ENCODE results near the gene OTUD3. TPM values are rescaled to one million over a fixed set of nuclear protein-coding genes. Genes with fewer than 3 reads are reported as not detected.
"Not testable (repeated sequence)": the region's sequence is repeated elsewhere in the genome, so short reads cannot be mapped to it uniquely, and the experiment has no call there.

Gene OTUD3, protein sequence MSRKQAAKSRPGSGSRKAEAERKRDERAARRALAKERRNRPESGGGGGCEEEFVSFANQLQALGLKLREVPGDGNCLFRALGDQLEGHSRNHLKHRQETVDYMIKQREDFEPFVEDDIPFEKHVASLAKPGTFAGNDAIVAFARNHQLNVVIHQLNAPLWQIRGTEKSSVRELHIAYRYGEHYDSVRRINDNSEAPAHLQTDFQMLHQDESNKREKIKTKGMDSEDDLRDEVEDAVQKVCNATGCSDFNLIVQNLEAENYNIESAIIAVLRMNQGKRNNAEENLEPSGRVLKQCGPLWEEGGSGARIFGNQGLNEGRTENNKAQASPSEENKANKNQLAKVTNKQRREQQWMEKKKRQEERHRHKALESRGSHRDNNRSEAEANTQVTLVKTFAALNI
- 10 to 100 TPM in 1 of 2 donors, 1 to 10 TPM in 1; 9.7 to 10.6 TPM for total RNA-seq

DNA sequence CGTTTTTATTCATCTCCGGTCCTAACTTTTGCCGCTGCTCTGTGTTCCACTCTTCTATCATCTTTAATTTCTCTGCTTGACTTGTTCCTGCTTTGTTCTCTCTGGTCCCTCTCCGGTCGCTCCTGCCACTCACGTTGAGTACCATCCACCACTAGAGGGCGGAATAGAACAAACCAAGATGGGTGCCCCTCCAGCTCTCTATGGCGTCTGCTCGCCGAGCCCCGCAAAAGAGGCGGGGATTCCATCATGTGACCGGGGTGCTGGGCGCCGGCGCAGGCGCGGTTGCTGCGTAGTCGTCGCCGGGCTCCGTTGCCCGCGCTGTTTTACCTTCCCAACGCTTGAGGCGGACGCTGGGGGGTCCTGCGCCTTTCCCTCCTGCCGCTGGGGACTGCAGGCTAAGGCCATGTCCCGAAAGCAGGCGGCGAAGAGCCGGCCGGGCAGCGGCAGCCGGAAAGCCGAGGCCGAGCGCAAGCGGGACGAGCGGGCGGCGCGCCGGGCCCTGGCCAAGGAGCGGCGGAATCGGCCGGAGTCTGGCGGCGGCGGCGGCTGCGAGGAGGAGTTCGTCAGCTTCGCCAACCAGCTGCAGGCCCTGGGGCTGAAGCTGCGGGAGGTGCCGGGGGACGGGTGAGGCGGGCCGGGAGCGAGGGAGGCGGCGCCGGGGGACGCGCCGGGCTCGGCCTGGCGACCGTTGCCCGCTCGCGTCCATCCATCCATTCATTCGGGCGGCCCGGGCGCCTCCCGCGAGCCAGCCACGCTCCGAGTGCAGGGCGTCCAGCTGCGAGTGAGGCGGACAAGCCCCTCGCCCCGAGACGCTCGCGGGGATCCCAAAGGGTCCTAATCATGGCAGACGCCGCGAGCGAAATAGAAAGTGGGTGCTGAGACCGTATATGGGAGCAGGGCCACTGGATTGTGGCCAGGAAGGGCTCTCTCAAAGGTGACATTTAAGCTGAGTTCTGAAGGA lies at the start of gene OTUD3:
Gene OTUD3, plus strand, starts transcription at position 285 of the 961 bp plus-strand sequence. Its CDS starts 119 bp downstream, at position 404.
- Mint-ChIP-seq H3K4me1 (ENCODE audit: low read depth) (peaks cover 25% of the 10 kb centered on the region), H3K9me3 (peaks cover 0 to 3% of the 10 kb centered on the region in 2 donors), H3K27me3 (ENCODE audit: low read depth) (no peaks in the 10 kb centered on the region), H3K27ac (peak within 1 kb of the TSS; percentile 68), H3K36me3 (ENCODE audit: insufficient read depth in 2 of 2) (no peaks in the 10 kb centered on the region), H3K4me3 (peak within 1 kb of the TSS; percentile 90 to 94)
- DNase-seq: peak; percentile 96
- ATAC-seq (replicated peaks in 1 of 2): peak; percentile 93 to 95

DNA sequence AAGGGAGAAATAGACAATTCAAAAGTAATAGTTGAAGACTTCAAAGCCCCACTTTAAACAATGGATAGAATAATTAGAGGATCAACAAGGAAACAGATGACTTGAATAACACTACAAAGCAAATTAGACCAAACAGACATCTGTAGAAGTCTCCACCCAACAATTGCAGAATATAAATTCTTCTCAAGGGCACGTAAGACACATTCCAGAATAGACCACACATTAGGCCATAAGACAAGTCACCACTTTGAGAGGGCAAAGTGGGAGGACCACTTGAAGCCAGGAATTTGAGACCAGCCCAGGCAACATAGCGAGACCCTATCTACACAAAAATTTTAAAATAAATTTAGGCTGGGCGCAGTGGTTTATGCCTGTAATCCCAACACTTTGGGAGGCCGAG lies 46.6 kb upstream of the OTUD3 start:
- Mint-ChIP-seq H3K4me3 (no peak overlapping the region), H3K9me3 (no peaks in the 10 kb centered on the region), H3K36me3 (ENCODE audit: insufficient read depth in 2 of 2) (no peaks in the 10 kb centered on the region), H3K4me1 (ENCODE audit: low read depth) (peaks cover 13% of the 10 kb centered on the region), H3K27me3 (ENCODE audit: low read depth) (peaks cover 19% of the 10 kb centered on the region), H3K27ac (no peak overlapping the region)
- ATAC-seq (replicated peaks in 1 of 2) (no peak), DNase-seq (no peak)

DNA sequence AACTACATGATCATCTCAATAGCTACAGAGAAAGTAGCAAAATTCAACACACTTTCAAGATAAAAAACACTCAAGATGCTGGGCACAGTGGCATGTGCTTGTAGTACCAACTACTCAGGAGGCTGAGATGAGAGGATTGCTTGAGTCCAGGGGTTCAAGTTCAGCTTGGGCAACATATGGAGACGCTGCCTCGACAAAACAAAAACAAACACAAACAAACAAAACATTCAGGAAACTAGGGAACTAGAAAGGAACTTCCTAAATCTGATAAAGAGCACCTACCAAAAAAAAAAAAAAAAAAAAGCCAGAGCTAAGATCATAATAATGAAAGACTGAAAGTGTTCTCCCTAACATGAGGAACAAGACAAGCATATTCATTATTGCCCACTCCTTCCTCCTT lies 44.3 kb upstream of the OTUD3 start:
- H3K9me3 Mint-ChIP-seq: no peaks in the 10 kb centered on the region
- ATAC-seq (replicated peaks in 1 of 2) (no peak), DNase-seq (no peak)
- H3K4me1 Mint-ChIP-seq (ENCODE audit: low read depth): peaks cover 16% of the 10 kb centered on the region
- H3K36me3 Mint-ChIP-seq (ENCODE audit: insufficient read depth in 2 of 2): no peaks in the 10 kb centered on the region
- no peaks in the 10 kb centered on the region for H3K27me3 Mint-ChIP-seq (ENCODE audit: low read depth)
- H3K27ac Mint-ChIP-seq: no peak overlapping the region
- H3K4me3 Mint-ChIP-seq: no peak overlapping the region

DNA sequence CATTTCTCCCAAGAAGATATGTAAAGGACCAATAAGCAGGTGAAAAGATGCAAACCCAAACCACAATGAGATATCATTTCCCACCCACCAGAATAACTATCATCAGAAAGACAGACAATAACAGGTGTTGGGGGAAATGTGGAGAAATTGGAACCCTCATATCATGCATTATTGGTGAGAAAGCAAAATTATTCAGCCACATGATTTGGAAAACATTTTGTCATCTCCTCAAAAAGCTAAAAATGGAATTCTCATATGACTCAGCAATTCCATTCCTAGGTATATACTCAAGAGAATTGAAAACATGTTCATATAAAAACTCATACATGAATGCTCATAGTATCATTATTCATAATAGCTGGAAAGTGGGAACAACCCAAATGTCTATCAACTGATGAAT lies 42.0 kb upstream of the OTUD3 start:
- H3K9me3 Mint-ChIP-seq: no peaks in the 10 kb centered on the region
- ATAC-seq (replicated peaks in 1 of 2) (no peak), DNase-seq (no peak)
- H3K27ac Mint-ChIP-seq: no peak overlapping the region
- H3K36me3 Mint-ChIP-seq (ENCODE audit: insufficient read depth in 2 of 2): no peaks in the 10 kb centered on the region
- H3K4me1 Mint-ChIP-seq (ENCODE audit: low read depth): peaks cover 16% of the 10 kb centered on the region
- peaks cover 9% of the 10 kb centered on the region for H3K27me3 Mint-ChIP-seq (ENCODE audit: low read depth)
- no peak overlapping the region for H3K4me3 Mint-ChIP-seq

DNA sequence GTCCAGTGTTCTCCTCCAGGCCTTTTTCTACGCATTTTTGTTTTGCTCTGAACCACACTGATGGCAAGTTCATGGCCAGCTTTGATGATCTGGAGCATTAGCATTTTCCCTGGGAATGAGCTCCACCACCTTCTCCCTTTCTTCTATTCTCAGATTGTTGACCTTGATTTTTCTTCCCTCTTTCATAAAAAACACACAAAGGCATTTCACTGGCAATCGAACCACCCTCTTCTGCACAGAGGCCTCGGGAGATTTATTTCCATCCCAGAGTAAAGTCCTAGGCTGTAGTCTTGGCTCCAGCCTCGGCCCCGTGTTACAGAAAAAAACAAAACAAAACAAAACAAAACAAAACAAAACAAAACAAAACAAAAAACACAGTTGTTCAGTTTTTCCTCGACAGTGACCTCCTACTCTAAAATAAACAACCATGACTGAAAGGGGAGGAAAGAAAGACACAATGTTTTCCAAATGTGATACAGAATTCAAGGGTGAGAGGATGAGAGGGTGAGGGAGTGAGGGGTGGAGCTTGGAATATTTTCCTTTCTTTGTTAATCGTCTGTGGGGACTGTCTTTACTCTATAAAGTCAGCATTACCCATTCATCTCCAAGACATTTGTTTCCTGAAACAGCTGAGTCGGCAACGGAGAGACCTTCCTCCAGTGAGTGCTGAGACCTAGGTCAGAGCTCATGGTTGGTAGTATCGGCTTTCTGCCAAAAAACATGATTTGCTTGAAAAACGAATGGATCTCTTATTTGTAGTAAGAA lies 37.3 kb upstream of the OTUD3 start:
- DNase-seq: no peak
- Mint-ChIP-seq H3K27me3 (ENCODE audit: low read depth) (peaks cover 22% of the 10 kb centered on the region), H3K36me3 (ENCODE audit: insufficient read depth in 2 of 2) (no peaks in the 10 kb centered on the region), H3K9me3 (no peaks in the 10 kb centered on the region), H3K4me1 (ENCODE audit: low read depth) (peaks cover 8% of the 10 kb centered on the region), H3K4me3 (no peak overlapping the region), H3K27ac (no peak overlapping the region)
- ATAC-seq (replicated peaks in 1 of 2): no peak

DNA sequence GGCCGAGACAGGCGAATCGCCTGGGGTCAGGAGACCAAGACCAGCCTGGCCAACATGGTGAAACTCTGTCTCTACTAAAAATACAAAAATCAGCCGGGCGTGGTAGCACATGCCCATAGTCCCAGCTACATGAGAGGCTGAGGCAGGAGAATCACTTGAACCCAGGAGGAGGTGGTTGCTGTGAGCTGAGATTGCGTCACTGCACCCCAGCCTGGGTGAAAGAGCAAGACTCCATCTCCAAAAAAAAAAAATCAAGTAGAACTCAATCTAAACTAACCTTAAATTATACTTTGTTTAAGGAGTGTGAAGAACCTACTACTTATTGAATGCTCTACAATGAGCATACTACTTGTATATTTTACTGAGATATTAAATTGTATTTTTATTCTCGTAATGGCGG lies 36.6 kb upstream of the OTUD3 start:
- H3K9me3 Mint-ChIP-seq: no peaks in the 10 kb centered on the region
- H3K27ac Mint-ChIP-seq: no peak overlapping the region
- DNase-seq (no peak), ATAC-seq (replicated peaks in 1 of 2) (no peak)
- H3K27me3 Mint-ChIP-seq (ENCODE audit: low read depth): peaks cover 22% of the 10 kb centered on the region
- H3K36me3 Mint-ChIP-seq (ENCODE audit: insufficient read depth in 2 of 2): no peaks in the 10 kb centered on the region
- peaks cover 3% of the 10 kb centered on the region for H3K4me1 Mint-ChIP-seq (ENCODE audit: low read depth)
- no peak overlapping the region for H3K4me3 Mint-ChIP-seq

DNA sequence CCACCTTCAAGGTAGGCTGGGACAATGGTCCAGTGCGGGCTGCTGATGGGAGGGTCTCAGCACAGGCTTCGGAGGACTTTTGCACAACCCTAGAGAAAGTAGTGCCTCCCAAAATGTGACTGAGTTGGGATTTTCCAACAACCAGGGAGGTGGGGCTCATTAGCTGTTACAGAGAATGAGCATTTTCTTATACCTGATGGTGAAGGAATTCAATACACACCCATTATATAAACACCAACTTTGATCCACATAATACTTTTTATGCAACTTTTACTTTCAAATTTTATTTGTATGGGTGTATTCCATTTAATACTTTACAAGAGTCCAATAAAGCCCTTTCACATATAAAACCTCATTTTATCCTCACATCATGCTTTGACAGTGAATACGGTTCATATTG lies 35.9 kb upstream of the OTUD3 start:
- no peak overlapping the region for H3K27ac Mint-ChIP-seq
- ATAC-seq (replicated peaks in 1 of 2) (no peak), DNase-seq (no peak)
- no peak overlapping the region for H3K4me3 Mint-ChIP-seq
- peaks cover 22% of the 10 kb centered on the region for H3K27me3 Mint-ChIP-seq (ENCODE audit: low read depth)
- H3K4me1 Mint-ChIP-seq (ENCODE audit: low read depth): no peaks in the 10 kb centered on the region
- H3K9me3 Mint-ChIP-seq: no peaks in the 10 kb centered on the region
- H3K36me3 Mint-ChIP-seq (ENCODE audit: insufficient read depth in 2 of 2): no peaks in the 10 kb centered on the region

DNA sequence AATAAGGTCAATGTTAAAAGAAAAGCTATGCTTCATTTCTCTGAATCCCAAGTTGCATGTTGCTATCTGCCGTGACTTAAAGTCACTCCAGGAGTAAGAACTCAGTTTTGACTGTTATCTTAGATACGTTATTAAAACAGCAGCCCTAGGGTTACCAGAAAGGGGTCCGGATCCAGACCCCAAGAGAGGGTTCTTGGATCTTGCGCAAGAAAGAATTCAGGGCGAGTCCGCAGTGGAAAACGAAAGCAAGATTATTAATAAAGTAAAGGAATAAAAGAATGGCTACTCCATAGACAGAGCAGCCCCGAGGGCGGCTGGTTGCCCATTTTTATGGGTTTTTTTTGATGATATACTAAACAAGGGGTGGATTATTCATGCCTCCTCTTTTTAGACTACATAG lies 34.9 kb upstream of the OTUD3 start:
- H3K27me3 Mint-ChIP-seq (ENCODE audit: low read depth): peaks cover 22% of the 10 kb centered on the region
- H3K4me1 Mint-ChIP-seq (ENCODE audit: low read depth); H3K36me3 Mint-ChIP-seq (ENCODE audit: insufficient read depth in 2 of 2); H3K4me3 Mint-ChIP-seq; H3K27ac Mint-ChIP-seq; ATAC-seq (replicated peaks in 1 of 2); H3K9me3 Mint-ChIP-seq; DNase-seq: not testable (repeated sequence)

DNA sequence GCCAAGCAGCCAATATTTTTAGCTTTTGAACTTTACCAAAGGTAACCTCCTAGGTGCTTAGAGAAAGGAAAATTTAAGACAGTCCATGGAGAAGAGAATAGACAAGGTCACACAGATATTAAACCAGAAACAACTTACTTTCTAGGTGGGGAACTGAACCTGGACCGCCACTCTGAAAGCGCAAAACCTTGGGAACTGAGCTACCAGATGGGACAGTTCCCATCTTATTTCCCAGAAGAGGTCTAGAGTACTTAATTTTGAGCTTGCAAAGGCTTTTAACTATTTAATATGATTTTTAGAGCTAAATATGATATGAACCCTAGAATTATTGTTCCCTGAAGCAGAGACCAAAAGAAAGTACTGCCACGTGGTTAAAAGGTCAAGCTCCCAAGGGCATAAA lies 32.9 kb upstream of the OTUD3 start:
- H3K4me3 Mint-ChIP-seq; H3K36me3 Mint-ChIP-seq (ENCODE audit: insufficient read depth in 2 of 2); DNase-seq; ATAC-seq (replicated peaks in 1 of 2); H3K4me1 Mint-ChIP-seq (ENCODE audit: low read depth); H3K27ac Mint-ChIP-seq; H3K9me3 Mint-ChIP-seq: not testable (repeated sequence)
- peaks cover 22% of the 10 kb centered on the region for H3K27me3 Mint-ChIP-seq (ENCODE audit: low read depth)

DNA sequence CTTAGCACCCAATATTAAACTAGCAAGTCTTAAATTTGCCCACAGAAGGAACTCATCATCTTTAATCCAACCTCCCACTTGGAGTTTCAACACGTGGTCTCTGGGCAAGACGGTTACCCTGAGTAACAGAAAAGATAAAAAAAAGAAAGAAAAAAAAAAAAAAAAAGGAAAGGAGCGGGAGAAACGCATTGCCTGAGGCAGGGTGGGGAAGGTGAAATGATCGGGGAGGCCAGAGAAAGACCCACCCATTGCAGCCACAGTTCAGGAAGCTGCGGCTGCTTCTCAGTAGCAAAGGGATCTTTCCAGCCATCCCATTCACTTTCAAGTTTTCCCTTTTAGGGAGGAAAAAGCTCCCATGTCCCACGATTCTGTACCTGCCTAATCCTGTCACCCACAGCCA lies 32.0 kb upstream of the OTUD3 start:
- ATAC-seq (replicated peaks in 1 of 2) (no peak), DNase-seq (no peak)
- no peaks in the 10 kb centered on the region for H3K9me3 Mint-ChIP-seq
- H3K27me3 Mint-ChIP-seq (ENCODE audit: low read depth): peaks cover 19% of the 10 kb centered on the region
- H3K36me3 Mint-ChIP-seq (ENCODE audit: insufficient read depth in 2 of 2): no peaks in the 10 kb centered on the region
- no peaks in the 10 kb centered on the region for H3K4me1 Mint-ChIP-seq (ENCODE audit: low read depth)
- H3K4me3 Mint-ChIP-seq: no peak overlapping the region
- no peak overlapping the region for H3K27ac Mint-ChIP-seq

DNA sequence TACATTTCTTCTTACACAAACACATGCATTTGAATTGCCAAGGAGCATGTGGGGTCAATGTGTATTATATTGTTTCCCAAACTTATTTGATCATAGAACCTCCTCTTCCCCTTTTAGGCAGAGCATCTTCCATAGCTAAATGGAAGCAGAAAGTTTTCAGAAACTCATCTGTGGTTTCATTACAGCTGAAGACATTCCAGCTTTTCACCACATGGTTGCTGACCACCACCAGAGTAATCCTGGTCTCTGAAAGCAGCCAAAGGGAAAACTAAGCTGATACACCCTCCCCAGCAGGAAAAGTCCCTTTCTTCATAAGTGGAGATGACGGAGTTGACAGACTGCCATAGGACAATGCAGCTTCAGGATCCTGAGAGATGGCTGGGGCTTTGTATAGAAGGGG lies 30.2 kb upstream of the OTUD3 start:
- Mint-ChIP-seq H3K9me3 (no peaks in the 10 kb centered on the region), H3K36me3 (ENCODE audit: insufficient read depth in 2 of 2) (no peaks in the 10 kb centered on the region), H3K4me3 (no peak overlapping the region), H3K4me1 (ENCODE audit: low read depth) (no peaks in the 10 kb centered on the region), H3K27me3 (ENCODE audit: low read depth) (peaks cover 11% of the 10 kb centered on the region), H3K27ac (no peak overlapping the region)
- DNase-seq: no peak
- ATAC-seq (replicated peaks in 1 of 2): no peak

DNA sequence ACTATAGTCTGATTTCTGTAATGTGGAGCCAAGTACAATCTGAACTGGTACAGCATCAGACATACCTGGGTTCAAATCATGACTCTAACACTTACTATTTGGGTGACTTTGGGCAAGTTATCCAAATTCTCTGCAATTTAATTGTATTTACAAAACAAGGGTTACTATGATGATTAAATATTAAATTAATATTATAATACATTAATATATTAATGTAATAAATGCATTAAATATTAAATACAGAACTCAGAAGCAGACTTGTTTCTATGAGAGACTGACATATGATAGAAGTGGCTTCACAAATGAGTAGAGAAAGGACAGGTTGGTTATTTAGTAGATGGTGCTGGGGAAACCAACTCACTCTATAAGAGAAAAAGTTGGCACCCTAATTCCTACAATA lies 27.3 kb upstream of the OTUD3 start:
- H3K36me3 Mint-ChIP-seq (ENCODE audit: insufficient read depth in 2 of 2): no peaks in the 10 kb centered on the region
- H3K9me3 Mint-ChIP-seq: no peaks in the 10 kb centered on the region
- ATAC-seq (replicated peaks in 1 of 2) (no peak), DNase-seq (no peak)
- H3K27ac Mint-ChIP-seq: no peak overlapping the region
- H3K4me3 Mint-ChIP-seq: no peak overlapping the region
- peaks cover 15% of the 10 kb centered on the region for H3K27me3 Mint-ChIP-seq (ENCODE audit: low read depth)
- H3K4me1 Mint-ChIP-seq (ENCODE audit: low read depth): no peaks in the 10 kb centered on the region

DNA sequence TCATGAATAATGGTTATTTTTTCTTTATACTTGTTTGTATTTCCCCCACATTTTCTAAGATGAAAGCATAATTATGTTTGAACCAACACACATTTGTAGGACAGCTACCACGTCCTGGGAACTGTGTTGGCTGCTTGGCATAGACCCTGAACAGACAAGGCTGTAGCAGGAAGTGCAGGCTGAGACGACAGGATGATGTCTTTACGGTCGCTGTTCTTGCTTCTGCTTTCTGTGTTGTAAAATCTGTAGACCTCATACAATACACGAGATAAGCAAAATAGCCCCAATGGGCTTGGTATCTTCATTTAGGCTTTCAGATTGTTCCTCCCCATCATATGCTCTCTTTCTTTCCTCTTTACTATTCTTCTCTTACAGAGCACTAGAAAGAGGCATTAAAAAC lies 23.3 kb upstream of the OTUD3 start:
- no peaks in the 10 kb centered on the region for H3K4me1 Mint-ChIP-seq (ENCODE audit: low read depth)
- ATAC-seq (replicated peaks in 1 of 2) (no peak), DNase-seq (no peak)
- H3K27me3 Mint-ChIP-seq (ENCODE audit: low read depth): peaks cover 26% of the 10 kb centered on the region
- peaks cover 5% of the 10 kb centered on the region in 2 donors for H3K9me3 Mint-ChIP-seq
- no peak overlapping the region for H3K4me3 Mint-ChIP-seq
- H3K36me3 Mint-ChIP-seq (ENCODE audit: insufficient read depth in 2 of 2): peaks cover 1 to 2% of the 10 kb centered on the region in 2 donors
- no peak overlapping the region for H3K27ac Mint-ChIP-seq

Data from activated T-cell treated with anti-CD3 and anti-CD28 coated beads, Interleukin-2, amount 50 U/mL, for 72 hours (primary cell).